GM08714 (cell line): ENCODE data around the gene ZFAND3.
"Not testable (repeated sequence)": the region's sequence is repeated elsewhere in the genome, so short reads cannot be mapped to it uniquely, and the experiment has no call there.

ENCODE experiments used
- H3K4me3 ChIP-seq: fragments of 200-500 bp; sonication (Bioruptor generic); 2 replicates; pipeline ENCODE4 v1.5.1; 2014; ENCODE audit warnings: mild to moderate bottlenecking, low read length, inconsistent platforms
- ZNF274 ChIP-seq: IDR thresholded peaks from 2 replicates; pipeline ENCODE4 v1.6.1; 2012; ENCODE audit warnings: mild to moderate bottlenecking, low read depth, low read length

Gene ZFAND3

DNA sequence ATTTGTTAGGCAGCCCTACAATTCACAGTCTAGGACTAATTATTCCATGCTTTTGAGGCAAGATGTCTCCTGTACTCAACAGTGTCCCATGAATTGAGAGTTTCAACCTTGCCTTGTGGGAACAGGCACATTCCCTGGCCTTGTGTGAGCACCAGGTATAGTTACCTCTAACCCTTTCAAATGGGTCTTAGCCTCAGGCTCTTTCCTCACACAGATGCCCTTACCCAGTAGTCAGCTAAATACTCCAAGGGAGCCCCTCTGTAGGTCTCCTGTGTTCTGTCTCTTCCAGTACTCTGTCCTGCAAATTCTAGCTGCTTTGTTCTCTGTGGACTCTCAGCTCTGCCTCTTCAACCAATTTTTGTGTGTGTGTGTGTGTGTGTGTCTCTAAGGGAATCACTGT, 135.3 kb downstream of the ZFAND3 start:
- no peak overlapping the region for H3K4me3 ChIP-seq
- no peak for TF ChIP-seq ZNF274

DNA sequence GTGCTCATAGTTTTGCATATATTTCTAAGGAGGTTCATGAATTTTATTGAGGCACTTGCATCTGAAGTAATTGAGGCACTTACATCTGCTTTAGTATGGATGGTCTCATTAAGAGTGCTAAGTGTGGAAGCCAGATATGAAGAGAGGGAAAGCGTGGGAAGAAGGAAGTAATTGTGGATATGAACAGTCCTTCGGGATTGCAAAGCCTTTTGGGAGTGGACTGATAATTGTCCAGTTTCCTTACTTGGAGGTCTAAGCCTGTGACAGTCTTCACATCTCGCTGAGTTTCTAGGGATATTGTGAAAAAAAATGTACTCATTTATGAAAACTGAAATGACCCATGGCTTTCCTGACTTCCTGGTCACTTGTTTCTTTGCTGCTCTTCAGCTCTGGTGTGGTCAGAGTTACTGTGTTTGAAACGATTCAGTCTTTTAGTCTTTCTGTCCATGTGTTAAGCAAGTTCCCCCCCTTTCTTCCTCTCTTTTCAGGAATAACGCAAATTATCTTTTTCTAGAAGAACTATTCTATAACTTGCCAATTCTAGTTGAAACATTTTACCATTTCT, 137.3 kb downstream of the ZFAND3 start:
- no peak overlapping the region for H3K4me3 ChIP-seq
- no peak for TF ChIP-seq ZNF274

DNA sequence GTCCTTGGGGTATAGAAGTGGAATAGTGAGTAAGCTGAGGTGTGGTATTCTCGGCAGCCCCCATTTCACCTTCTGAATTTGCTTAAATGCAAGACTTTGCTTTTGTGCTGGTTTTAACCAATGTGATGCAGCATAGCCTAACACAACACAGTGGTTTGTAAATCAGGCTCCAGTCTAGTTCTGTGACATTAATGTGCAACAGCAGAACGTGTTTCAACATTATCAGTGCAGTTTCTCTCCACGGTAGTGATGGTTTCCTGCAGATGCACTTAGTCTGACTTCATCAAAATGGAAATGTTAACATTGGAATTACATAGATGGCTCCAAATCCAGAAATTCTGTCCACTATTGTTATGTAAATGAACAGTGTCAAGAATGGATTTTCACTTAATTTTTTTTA, 139.5 kb downstream of the ZFAND3 start:
- no peak for TF ChIP-seq ZNF274
- H3K4me3 ChIP-seq: no peak overlapping the region

DNA sequence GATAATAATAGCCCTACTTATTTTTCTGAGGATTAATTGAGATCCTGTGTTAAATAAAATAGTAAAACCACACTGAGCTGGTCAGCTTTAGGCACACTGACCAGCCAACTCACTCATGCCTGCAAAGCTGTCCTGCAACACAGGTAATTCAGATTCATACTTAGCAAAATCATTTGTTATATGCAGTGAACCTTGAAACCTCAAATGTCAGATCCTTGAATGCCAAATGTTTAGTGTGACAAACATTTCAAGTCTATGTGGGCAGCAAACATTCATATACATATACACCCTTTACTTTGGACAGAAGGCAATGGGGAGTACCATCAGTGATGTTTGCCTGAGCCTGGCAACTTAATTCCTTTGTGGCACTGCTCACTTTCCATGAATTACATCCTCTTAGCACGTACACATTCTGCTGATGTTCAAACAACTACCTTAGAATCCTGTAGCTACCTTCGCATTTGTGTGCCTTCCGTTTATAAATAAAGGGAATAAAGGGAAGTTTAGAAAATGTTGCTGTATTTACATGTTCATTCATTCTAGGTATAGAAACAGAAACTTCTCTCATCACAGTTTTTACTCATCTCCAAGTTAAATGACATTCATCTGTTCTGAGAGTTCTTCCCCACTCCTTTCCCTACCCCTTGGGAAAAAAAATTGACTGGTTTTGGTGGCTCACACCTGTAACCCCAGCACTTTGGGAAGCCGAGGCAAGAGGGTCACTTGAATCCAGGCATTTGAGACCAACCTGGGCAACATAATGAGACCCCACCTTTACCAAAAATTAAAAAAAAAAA, 140.8 kb downstream of the ZFAND3 start:
- no peak for TF ChIP-seq ZNF274
- H3K4me3 ChIP-seq: no peak overlapping the region; the same call in 1 of the 2 replicates

DNA sequence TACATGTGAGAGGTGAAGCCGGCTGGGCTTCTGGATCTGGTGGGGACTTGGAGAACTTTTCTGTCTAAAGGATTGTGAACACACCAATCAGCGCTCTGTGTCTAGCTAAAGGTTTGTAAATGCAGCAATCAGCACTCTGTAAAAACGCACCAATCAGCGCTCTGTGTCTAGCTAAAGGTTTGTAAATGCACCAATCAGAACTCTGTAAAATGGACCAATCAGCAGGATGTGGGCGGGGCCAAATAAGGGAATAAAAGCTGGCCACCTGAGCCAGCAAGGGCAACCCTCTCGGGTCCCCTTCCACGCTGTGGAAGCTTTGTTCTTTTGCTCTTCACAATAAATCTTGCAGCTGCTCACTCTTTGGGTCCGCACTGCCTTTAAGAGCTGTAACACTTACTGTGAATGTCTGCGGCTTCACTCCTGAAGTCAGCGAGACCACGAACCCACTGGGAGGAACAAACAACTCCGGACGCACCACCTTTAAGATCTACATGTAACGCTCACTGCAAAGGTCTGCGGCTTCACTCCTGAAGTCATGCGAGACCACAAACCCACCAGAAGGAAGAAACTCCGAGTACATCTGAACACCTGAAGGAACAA, 143.1 kb downstream of the ZFAND3 start:
- H3K4me3 ChIP-seq: not testable (repeated sequence)

DNA sequence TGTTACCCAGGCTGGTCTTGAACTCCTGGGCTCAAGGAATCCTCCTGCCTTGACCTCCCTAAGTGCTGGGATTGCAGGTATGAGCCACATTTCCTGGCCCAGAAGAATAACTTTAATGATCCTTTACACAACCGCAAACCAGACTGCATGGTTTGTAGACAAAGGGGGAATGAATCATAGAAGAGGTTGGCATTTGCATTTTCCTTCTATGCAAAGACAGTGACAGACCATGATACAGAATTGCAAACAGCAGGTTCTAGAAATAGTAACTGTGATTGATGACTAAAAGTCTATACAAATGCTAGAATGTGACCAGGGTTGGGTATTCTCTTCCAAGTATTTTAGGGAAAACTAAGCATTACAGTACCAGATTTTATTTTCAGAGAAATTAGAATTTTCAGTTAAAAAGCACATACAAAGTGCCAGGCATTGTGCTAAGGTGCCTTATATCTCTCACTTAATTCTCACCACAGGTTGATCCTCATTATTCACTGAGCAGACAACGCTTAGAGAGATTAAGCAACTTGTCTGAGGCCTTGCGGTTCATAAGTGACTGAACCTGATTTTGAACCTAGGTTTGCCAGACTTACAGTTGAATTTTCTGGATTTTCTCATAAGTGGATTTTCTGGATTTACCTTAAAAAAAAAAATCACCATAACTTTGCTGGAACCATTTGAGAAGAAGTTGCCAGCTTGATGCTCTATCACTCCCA, 146.6 kb downstream of the ZFAND3 start:
- no peak overlapping the region for H3K4me3 ChIP-seq

DNA sequence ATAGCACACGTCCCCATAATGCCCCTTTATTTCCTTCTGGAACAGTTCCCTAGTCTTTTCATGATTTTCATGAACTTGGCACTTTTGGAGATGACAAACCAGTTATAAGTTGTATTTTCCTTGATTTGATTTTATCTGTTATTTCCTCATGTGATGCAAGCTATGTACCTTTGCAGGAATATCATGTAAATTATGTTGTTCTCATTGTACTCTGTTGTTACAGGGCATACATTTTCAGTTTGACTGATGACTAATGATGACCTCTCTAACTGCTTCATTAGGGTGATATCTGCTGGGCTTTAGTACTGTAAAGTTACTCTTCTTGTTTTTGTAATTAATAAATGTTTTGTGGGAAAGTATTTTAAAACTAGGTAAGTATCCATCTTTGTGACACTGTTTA, 147.3 kb downstream of the ZFAND3 start:
- no peak for TF ChIP-seq ZNF274
- H3K4me3 ChIP-seq: no peak overlapping the region

More for the DNA sequence above, 146.6 kb downstream of the ZFAND3 start:
- TF ChIP-seq ZNF274: no peak

DNA sequence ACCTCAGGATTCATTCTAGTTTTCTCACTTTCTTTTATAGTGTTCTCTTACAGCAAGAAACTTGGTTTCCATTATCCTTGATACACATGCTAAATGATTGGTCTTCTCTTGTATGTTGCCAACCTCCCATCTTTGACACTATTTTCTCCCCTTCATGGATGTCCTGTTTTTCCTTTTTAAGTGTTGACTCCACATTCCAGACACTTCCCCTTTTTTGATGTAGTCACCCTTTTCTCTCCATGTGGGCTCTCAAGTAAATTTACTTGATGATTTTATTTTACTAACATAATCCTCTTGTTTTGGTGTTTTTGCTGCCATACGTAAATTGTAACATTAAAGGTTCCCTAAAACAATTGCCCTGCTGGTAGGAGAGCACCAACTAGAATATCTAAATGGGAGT, 148.1 kb downstream of the ZFAND3 start:
- no peak for TF ChIP-seq ZNF274
- H3K4me3 ChIP-seq: no peak overlapping the region

DNA sequence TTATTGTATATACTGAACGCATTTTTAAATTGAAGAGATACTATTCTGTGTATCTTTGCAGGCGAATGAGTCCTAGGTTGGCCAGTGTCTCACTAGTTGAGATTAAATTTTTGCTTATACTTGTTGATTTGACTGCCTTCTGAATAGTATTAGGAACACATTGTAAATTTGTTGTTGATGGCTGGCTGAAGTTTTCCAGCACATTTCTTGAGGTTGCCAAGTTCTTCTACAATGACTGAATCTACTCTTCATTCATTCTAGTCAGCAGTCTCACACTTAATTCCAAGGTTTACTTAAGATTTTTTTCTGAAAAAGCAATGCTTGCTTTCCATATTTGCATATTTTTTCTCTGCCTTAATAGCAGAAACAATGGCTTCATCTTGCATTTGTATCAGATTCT, 151.7 kb downstream of the ZFAND3 start:
- H3K4me3 ChIP-seq: no peak overlapping the region
- TF ChIP-seq ZNF274: no peak

DNA sequence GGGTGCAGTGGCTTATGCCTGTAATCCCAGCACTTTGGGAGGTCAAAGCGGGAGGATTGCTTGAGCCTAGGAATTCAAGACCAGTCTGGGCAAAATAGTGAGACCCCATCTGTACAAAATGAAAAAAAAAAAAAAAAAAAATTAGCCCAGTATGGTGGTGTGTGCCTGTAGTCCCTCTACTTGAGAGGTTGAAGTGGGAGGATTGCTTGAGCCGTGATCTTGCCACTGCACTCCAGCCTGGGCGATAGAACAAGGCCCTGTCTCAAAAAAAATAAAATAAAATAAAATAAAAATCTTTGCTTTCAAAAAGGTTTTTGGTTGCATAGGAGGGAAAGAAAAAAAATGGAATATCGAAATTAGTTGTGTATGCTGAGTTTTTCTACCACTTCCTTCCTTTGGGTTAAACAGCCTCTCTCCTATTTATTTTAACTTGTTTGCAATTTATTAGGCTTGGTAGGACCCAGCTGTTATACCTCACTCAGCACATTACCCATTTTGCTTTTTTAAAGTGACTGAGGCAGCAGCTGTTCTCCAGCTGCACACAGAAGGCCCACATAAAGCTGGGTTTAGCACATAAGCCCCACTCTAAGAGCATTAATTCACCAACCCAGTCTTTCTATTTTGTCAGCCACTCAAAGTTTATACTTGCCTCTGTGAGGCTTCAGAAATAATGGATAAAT, 152.3 kb downstream of the ZFAND3 start:
- no peak for TF ChIP-seq ZNF274
- H3K4me3 ChIP-seq: no peak overlapping the region

DNA sequence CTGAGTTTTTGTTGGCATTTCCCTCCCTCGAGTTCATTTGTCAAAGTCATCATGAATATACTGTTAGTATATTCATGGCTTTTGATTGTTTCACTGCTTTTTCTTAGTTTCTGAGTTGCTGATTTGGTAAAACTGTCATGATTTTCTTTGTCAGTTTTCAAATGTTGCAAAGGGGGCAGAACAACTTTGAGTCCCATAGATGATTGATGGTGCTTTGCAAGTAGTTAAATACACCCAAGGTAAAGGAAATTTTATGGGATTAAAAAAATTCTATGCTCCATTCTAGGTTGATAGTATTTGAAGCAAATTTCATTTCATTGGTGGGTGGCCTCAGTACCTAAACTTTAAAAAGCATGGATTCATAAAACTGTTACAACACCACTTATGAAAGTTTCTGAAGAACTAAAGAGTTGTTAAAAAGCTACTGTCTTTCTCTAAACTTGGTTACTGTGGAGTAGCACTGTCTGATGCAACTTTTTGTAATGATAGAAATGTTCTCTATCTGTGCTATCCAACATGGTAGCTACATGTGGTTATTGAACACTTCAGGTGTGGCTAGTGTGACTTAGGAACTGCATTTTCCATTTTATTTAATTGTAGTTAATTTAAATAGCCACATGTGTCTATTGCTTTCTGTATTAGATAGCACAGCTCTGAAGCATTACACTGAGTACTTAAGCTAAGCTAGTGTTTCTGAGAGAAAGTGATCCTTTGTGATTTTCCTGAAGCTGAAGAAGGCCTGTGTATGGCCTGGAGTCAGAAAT, 153.6 kb downstream of the ZFAND3 start:
- TF ChIP-seq ZNF274: no peak
- H3K4me3 ChIP-seq: no peak overlapping the region

DNA sequence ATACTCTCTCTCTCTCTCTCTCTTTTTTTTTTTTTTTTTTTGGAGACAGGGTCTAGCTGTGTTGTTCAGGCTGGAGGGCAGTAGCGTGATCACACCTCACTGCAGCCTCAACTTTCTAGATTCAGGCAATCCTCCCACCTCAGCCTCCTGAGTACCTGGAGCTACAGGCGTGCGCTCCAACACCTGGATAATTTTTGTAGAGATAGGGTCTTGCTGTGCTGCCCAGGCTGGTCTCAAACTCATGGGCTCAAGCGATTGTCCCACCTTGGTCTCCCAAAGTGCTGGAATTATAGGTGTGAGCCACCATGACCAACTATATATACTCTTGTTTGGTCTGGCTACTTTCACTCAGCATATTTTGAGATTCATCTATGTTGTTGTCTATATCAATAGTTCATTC, 154.9 kb downstream of the ZFAND3 start:
- no peak overlapping the region for H3K4me3 ChIP-seq
- TF ChIP-seq ZNF274: no peak

DNA sequence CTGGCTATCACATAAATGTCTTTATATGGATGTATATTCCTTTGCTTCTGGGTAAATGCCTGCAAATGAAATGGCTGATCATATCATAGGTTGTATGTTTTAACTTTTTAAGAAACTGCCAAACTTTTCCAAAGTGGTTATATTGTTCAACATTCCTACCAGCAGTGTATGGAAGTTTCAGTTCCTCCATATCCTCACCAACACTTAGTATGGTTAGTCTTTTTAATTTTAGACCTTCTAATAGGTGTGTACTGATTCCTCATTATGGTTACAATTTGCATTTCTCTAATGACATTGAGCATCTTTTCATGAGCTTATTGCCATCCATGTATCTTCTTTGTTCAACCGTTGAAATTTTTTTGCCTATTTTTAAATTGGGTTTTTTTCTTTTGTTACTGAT, 155.4 kb downstream of the ZFAND3 start:
- H3K4me3 ChIP-seq: no peak overlapping the region
- TF ChIP-seq ZNF274: no peak
